T-cell (primary cell): Measurements from ENCODE around the gene ALOX5AP. TPM values are rescaled to one million over a fixed set of nuclear protein-coding genes. Genes with fewer than 3 reads are reported as not detected.
A peak's percentile ranks its signal among the peaks of the same experiment; 100 is the strongest.

Experiments used
- ATAC-seq, 4 experiments: fragments of 200-7000 bp in 3 of 4; fragments of 150-1000 bp in 1 of 4; cut with Tn5 transposase; replicated peaks in 1 of 4; 1 replicate in 3 of 4; 2 replicates in 1 of 4; pipeline ENCODE4 v1.10.0; 2021; ENCODE audit warnings: moderate library complexity in 3 of 4, mild to moderate bottlenecking in 2 of 4, moderate number of reproducible peaks in 1 of 4
- CTCF ChIA-PET, 2 donors: fragments of 300-600 bp; sonication (Branson Sonifier 250); formaldehyde crosslinking; loops; one replicate each; lab custom pipeline; 2022; ENCODE audit warnings: antibody characterized with exemption in 2 of 2; lab: Charles Lee
- POLR2A ChIA-PET, 2 donors: fragments of 300-600 bp; sonication (Branson Sonifier 250); formaldehyde crosslinking; loops; one replicate each; lab custom pipeline; 2022; ENCODE audit warnings: antibody characterized with exemption in 2 of 2; lab: Charles Lee
- DNase-seq, 35 experiments: peaks; one replicate each; pipeline versions ENCODE4 v3.0.0 to v3.0.0-alpha.2; 2013 to 2023
- H3K27ac ChIP-seq: one replicate; pipeline ENCODE4 v1.5.1; 2013; ENCODE audit warnings: low read length
- H3K27me3 ChIP-seq, 2 experiments: replicated peaks in 1 of 2; 1 replicate in 1 of 2; 2 replicates in 1 of 2; pipeline versions ENCODE4 v1.6.1 to v1.7.0; 2013; ENCODE audit warnings: low read length in 1 of 2, mixed read lengths in 1 of 2; ENCODE audit not compliant: control insufficient read depth in 2 of 2, insufficient read depth in 2 of 2; ENCODE audit errors: extremely low read depth in 1 of 2
- H3K36me3 ChIP-seq, 2 donors: 1 replicate in 1 of 2; 2 replicates in 1 of 2; pipeline versions ENCODE4 v1.6.1 to v1.7.0; 2013; ENCODE audit warnings: low read length in 1 of 2; ENCODE audit not compliant: control insufficient read depth in 2 of 2, insufficient read depth in 1 of 2; ENCODE audit errors: extremely low read depth in 1 of 2
- H3K4me1 ChIP-seq, 2 experiments: 1 replicate in 1 of 2; 2 replicates in 1 of 2; pipeline versions ENCODE4 v1.6.1 to v1.7.0; 2013; ENCODE audit warnings: low read length in 2 of 2, mixed read lengths in 1 of 2; ENCODE audit not compliant: insufficient read depth in 2 of 2, control insufficient read depth in 1 of 2; ENCODE audit errors: extremely low read depth in 1 of 2
- H3K4me3 ChIP-seq, 2 donors: 1 replicate in 1 of 2; 2 replicates in 1 of 2; pipeline versions ENCODE4 v1.5.1 to v1.7.0; 2013; ENCODE audit warnings: mild to moderate bottlenecking in 2 of 2, low read length in 1 of 2, moderate library complexity in 1 of 2; ENCODE audit not compliant: control insufficient read depth in 1 of 2; ENCODE audit errors: extremely low read depth in 1 of 2
- H3K9me3 ChIP-seq: 2 replicates; pipeline ENCODE4 v1.7.0; 2013
- H3K27ac Mint-ChIP-seq, 2 donors: one replicate each; pipeline ENCODE4 v1.8.0; 2020 to 2021; ENCODE audit warnings: mild to moderate bottlenecking in 2 of 2, mixed read lengths in 2 of 2
- H3K27me3 Mint-ChIP-seq, 2 donors: one replicate each; pipeline ENCODE4 v1.8.0; 2021 to 2022; ENCODE audit warnings: mixed read lengths in 2 of 2
- H3K36me3 Mint-ChIP-seq: one replicate; pipeline ENCODE4 v1.8.0; 2021; ENCODE audit warnings: mixed read lengths
- H3K4me1 Mint-ChIP-seq, 3 donors: one replicate each; pipeline ENCODE4 v1.8.0; 2020 to 2022; ENCODE audit warnings: mixed read lengths in 3 of 3, mild to moderate bottlenecking in 1 of 3
- H3K4me3 Mint-ChIP-seq, 3 donors: one replicate each; pipeline ENCODE4 v1.8.0; 2020 to 2022; ENCODE audit warnings: mild to moderate bottlenecking in 3 of 3, mixed read lengths in 3 of 3, moderate library complexity in 3 of 3
- H3K9me3 Mint-ChIP-seq, 3 donors: one replicate each; pipeline ENCODE4 v1.8.0; 2020 to 2022; ENCODE audit warnings: mixed read lengths in 3 of 3
- WGBS: methylation state at CpG from one replicate; pipeline ENCODE4 v1.1.5; 2013; ENCODE audit warnings: missing lambda C conversion rate; ENCODE audit not compliant: insufficient coverage; 5-methylcytosine and 5-hydroxymethylcytosine counted together
- total RNA-seq, 35 experiments: library from RNA in 6 of 35; stranded (reverse) in 6 of 35; fragments of 120-200 nt in 1 of 35; gene quantifications; one replicate each; pipeline versions ENCODE4 v1.2.1 to v1.2.4 and lab custom pipeline; 2013 to 2026

Gene ALOX5AP
- total RNA-seq: 10 to 100 TPM; 24.2 to 64.9 (median 50.8) TPM
- total RNA-seq (2013): 87.2 TPM
- total RNA-seq (lab: John Stamatoyannopoulos, UW): 8.7 to 76.5 (median 30.7) reads per million in 29 experiments

- no peaks in the 10 kb centered on the region for H3K9me3 Mint-ChIP-seq
- peaks cover 0 to 11% of the 10 kb centered on the region in 2 experiments for H3K27me3 ChIP-seq
- POLR2A ChIA-PET: interaction anchor here in 1 of 2 donors (0.6 kb wide), 2 partner anchors 611 to 833 kb away, joined by 3 to 11 read pairs; no protein-coding TSS in a partner anchor
- H3K4me3 ChIP-seq: peak within 1 kb of the TSS; percentile 43 to 67
- peak; percentile 49 to 73 (median 64) for ATAC-seq
- peak within 1 kb of the TSS; percentile 98 to 99 for H3K27ac Mint-ChIP-seq
- peaks cover 25 to 46% of the 10 kb centered on the region in 2 experiments for H3K4me1 ChIP-seq
- peaks cover 65 to 69% (median 68%) of the 10 kb centered on the region in 3 donors for H3K4me1 Mint-ChIP-seq
- peak within 1 kb of the TSS; percentile 78 to 96 (median 94) for H3K4me3 Mint-ChIP-seq
- CTCF ChIA-PET: interaction anchor here in 1 of 2 donors (0.6 to 0.7 kb wide), 3 partner anchors 76 to 605 kb away, joined by 3 to 6 read pairs (median 5); no protein-coding TSS in a partner anchor
- peaks cover under 1% of the 10 kb centered on the region for H3K36me3 Mint-ChIP-seq
- peak in 32 of 35 experiments; percentile 18 to 64 (median 31) for DNase-seq
- H3K36me3 ChIP-seq: no peaks in the 10 kb centered on the region
- peak within 1 kb of the TSS; percentile 72 for H3K27ac ChIP-seq
- H3K27me3 Mint-ChIP-seq: no peaks in the 10 kb centered on the region
- 30% methylated on average over 3 of the region's 6 CpGs for WGBS
- no peaks in the 10 kb centered on the region for H3K9me3 ChIP-seq
Observed at GRCh38 chr13:30735025-30735871, at the start of gene ALOX5AP. ALOX5AP (plus strand) TSS chr13:30735543; CDS start chr13:30735606, 63 bp downstream.

GRCh38 chr13:30685987-30686386 lies 49.4 kb upstream of the ALOX5AP start:
- H3K9me3 ChIP-seq: no peaks in the 10 kb centered on the region
- POLR2A ChIA-PET: interaction anchor here in 1 of 2 donors (0.9 kb wide), 1 partner anchor 454 kb away, joined by 3 read pairs; no protein-coding TSS in a partner anchor
- no peaks in the 10 kb centered on the region for H3K36me3 ChIP-seq
- H3K27ac ChIP-seq: no peak overlapping the region
- no peak overlapping the region for H3K4me3 Mint-ChIP-seq
- peaks cover 0 to 5% of the 10 kb centered on the region in 2 experiments for H3K27me3 ChIP-seq
- H3K27me3 Mint-ChIP-seq: peaks cover 0 to 1% of the 10 kb centered on the region in 2 donors
- peaks cover 5 to 14% (median 7%) of the 10 kb centered on the region in 3 donors for H3K4me1 Mint-ChIP-seq
- no peaks in the 10 kb centered on the region for H3K36me3 Mint-ChIP-seq
- DNase-seq (no peak), ATAC-seq (no peak)
- peaks cover 2 to 13% of the 10 kb centered on the region in 2 experiments for H3K4me1 ChIP-seq
- CTCF ChIA-PET: no interaction called here
- no peak overlapping the region for H3K27ac Mint-ChIP-seq
- WGBS: no CpG with 5 or more reads among the region's 2 CpGs
- H3K9me3 Mint-ChIP-seq: peaks cover 0 to 5% (median 2%) of the 10 kb centered on the region in 3 donors
- H3K4me3 ChIP-seq: no peak overlapping the region

- H3K4me1 ChIP-seq: peaks cover 2 to 13% of the 10 kb centered on the region in 2 experiments
- Mint-ChIP-seq H3K27me3 (peaks cover under 1 to 1% of the 10 kb centered on the region in 2 donors), H3K9me3 (peaks cover 0 to 5% (median 2%) of the 10 kb centered on the region in 3 donors), H3K36me3 (no peaks in the 10 kb centered on the region), H3K4me1 (peaks cover 5 to 14% (median 7%) of the 10 kb centered on the region in 3 donors), H3K27ac (no peak overlapping the region), H3K4me3 (no peak overlapping the region)
- H3K27ac ChIP-seq: no peak overlapping the region
- no peak for ATAC-seq
- H3K27me3 ChIP-seq: peaks cover 0 to 6% of the 10 kb centered on the region in 2 experiments
- H3K36me3 ChIP-seq: no peaks in the 10 kb centered on the region
- WGBS: no CpG with 5 or more reads among the region's 3 CpGs
- H3K9me3 ChIP-seq: no peaks in the 10 kb centered on the region
- ChIA-PET POLR2A (no interaction called here), CTCF (no interaction called here)
- DNase-seq: no peak
- no peak overlapping the region for H3K4me3 ChIP-seq
Observed at GRCh38 chr13:30687601-30688000, 47.7 kb upstream of the ALOX5AP start.

- H3K27ac Mint-ChIP-seq: no peak overlapping the region
- Histone ChIP-seq H3K27me3 (peaks cover 0 to 6% of the 10 kb centered on the region in 2 experiments), H3K4me3 (no peak overlapping the region), H3K27ac (no peak overlapping the region), H3K36me3 (no peaks in the 10 kb centered on the region), H3K9me3 (no peaks in the 10 kb centered on the region), H3K4me1 (peaks cover 2 to 13% of the 10 kb centered on the region in 2 experiments)
- WGBS: 93% methylated on average over 14 of the region's 14 CpGs
- H3K36me3 Mint-ChIP-seq: no peaks in the 10 kb centered on the region
- peaks cover 5 to 14% (median 7%) of the 10 kb centered on the region in 3 donors for H3K4me1 Mint-ChIP-seq
- H3K4me3 Mint-ChIP-seq: peak overlapping the region; percentile 34 to 78 (median 71)
- CTCF ChIA-PET: no interaction called here
- ATAC-seq: no peak
- POLR2A ChIA-PET: interaction anchor here in 1 of 2 donors (0.6 kb wide), 1 partner anchor 211 kb away, joined by 7 read pairs; no protein-coding TSS in a partner anchor
- peaks cover 0 to 5% (median 2%) of the 10 kb centered on the region in 3 donors for H3K9me3 Mint-ChIP-seq
- no peak for DNase-seq
- H3K27me3 Mint-ChIP-seq: peaks cover 5 to 9% of the 10 kb centered on the region in 2 donors
Observed at GRCh38 chr13:30689752-30690151, 45.6 kb upstream of the ALOX5AP start.

GRCh38 chr13:30690282-30691188 lies 44.8 kb upstream of the ALOX5AP start:
- no peaks in the 10 kb centered on the region for H3K9me3 ChIP-seq
- Mint-ChIP-seq H3K9me3 (peaks cover 0 to 5% (median 2%) of the 10 kb centered on the region in 3 donors), H3K4me1 (peaks cover 5 to 16% (median 8%) of the 10 kb centered on the region in 3 donors), H3K27ac (peak overlapping the region; percentile 50 to 77), H3K4me3 (peak overlapping the region; percentile 71 to 78 (median 78)), H3K36me3 (no peaks in the 10 kb centered on the region), H3K27me3 (peaks cover 5 to 12% of the 10 kb centered on the region in 2 donors)
- peak overlapping the region; percentile 32 to 40 for H3K4me3 ChIP-seq
- peaks cover 0 to 6% of the 10 kb centered on the region in 2 experiments for H3K27me3 ChIP-seq
- H3K4me1 ChIP-seq: peaks cover 2 to 13% of the 10 kb centered on the region in 2 experiments
- H3K36me3 ChIP-seq: no peaks in the 10 kb centered on the region
- H3K27ac ChIP-seq: no peak overlapping the region
- WGBS: 68% methylated on average over 13 of the region's 21 CpGs
- ATAC-seq (peak in 3 of 4 experiments; percentile 56 to 73 (median 65)), DNase-seq (peak in 10 of 35 experiments; percentile 3 to 42 (median 14))
- POLR2A ChIA-PET: interaction anchor here in 1 of 2 donors (0.6 kb wide), 1 partner anchor 210 kb away, joined by 7 read pairs; no protein-coding TSS in a partner anchor
- CTCF ChIA-PET: interaction anchor here in 1 of 2 donors (0.7 kb wide), 1 partner anchor 179 kb away, joined by 6 read pairs; no protein-coding TSS in a partner anchor
